SK-N-SH (cell line): Measurements from ENCODE around the gene SIL1. TPM values are rescaled to one million over a fixed set of nuclear protein-coding genes. Genes with fewer than 3 reads are reported as not detected.

ENCODE experiments used
- CTCF ChIA-PET: fragments of 300-600, 350-600 bp; formaldehyde crosslinking; extraction: SDS; loops from one replicate; lab custom pipeline; 2021; lab: Yijun Ruan, JAX
- POLR2A ChIA-PET: fragments of 350-600 bp; sonication (Branson Sonifier 250); formaldehyde crosslinking; extraction: SDS; loops from one replicate; lab custom pipeline; 2020; ENCODE audit warnings: antibody characterized with exemption, inconsistent platforms; lab: Yijun Ruan, JAX
- DNase-seq: peaks from one replicate; pipeline ENCODE4 v3.0.0; 2012
- H2AFZ ChIP-seq: fragments of 200-600 bp; sonication (generic); 2 replicates; pipeline ENCODE4 v1.8.1; 2016; ENCODE audit warnings: antibody characterized with exemption, mild to moderate bottlenecking, low read depth
- H3F3A ChIP-seq: fragments of 200-600 bp; sonication (generic); replicated peaks from 2 replicates; pipeline ENCODE3; 2016; ENCODE audit warnings: antibody characterized with exemption, mild to moderate bottlenecking; ENCODE audit not compliant: insufficient read depth
- H3K27ac ChIP-seq, 2 experiments: fragments of 200-500 bp in 1 of 2; fragments of 200-600 bp in 1 of 2; sonication (Bioruptor generic) in 1 of 2; sonication (generic), shearing (Covaris generic) in 1 of 2; 2 replicates each; pipeline versions ENCODE4 v1.5.1 to v1.6.1; 2014 to 2016; ENCODE audit warnings: low read depth in 2 of 2, inconsistent platforms in 1 of 2, low read length in 1 of 2, mild to moderate bottlenecking in 1 of 2, mixed read lengths in 1 of 2
- H3K27me3 ChIP-seq: fragments of 200-600 bp; sonication (generic), shearing (Covaris generic); 2 replicates; pipeline ENCODE4 v1.6.1; 2016; ENCODE audit warnings: mixed run types; ENCODE audit not compliant: insufficient read depth
- H3K36me3 ChIP-seq, 2 experiments: fragments of 200-500 bp in 1 of 2; fragments of 200-600 bp in 1 of 2; sonication (Bioruptor generic) in 1 of 2; sonication (generic) in 1 of 2; replicated peaks in 1 of 2; 2 replicates each; pipeline versions ENCODE3 to v1.5.1; 2014 to 2016; ENCODE audit warnings: low read length in 1 of 2, mild to moderate bottlenecking in 1 of 2; ENCODE audit not compliant: insufficient read depth in 2 of 2, control insufficient read depth in 1 of 2
- H3K4me1 ChIP-seq, 2 experiments: fragments of 200-500 bp in 1 of 2; fragments of 200-600 bp in 1 of 2; sonication (Bioruptor generic) in 1 of 2; sonication (generic), shearing (Covaris generic) in 1 of 2; 2 replicates each; pipeline versions ENCODE4 v1.5.1 to v1.6.1; 2014 to 2016; ENCODE audit warnings: low read depth in 1 of 2, low read length in 1 of 2, mixed run types in 1 of 2; ENCODE audit not compliant: insufficient read depth in 2 of 2, control insufficient read depth in 1 of 2
- H3K4me2 ChIP-seq: fragments of 200-600 bp; sonication (generic), shearing (Covaris generic); 2 replicates; pipeline ENCODE4 v1.6.1; 2017; ENCODE audit warnings: mixed run types
- H3K4me3 ChIP-seq, 2 experiments: fragments of 200-500 bp in 1 of 2; fragments of 200-600 bp in 1 of 2; sonication (Bioruptor generic) in 1 of 2; sonication (generic), shearing (Covaris generic) in 1 of 2; 2 replicates each; pipeline versions ENCODE4 v1.5.1 to v1.8.1; 2014 to 2016; ENCODE audit warnings: low read depth in 2 of 2, inconsistent platforms in 1 of 2, low read length in 1 of 2, mild to moderate bottlenecking in 1 of 2, mixed read lengths in 1 of 2, moderate library complexity in 1 of 2
- H3K79me2 ChIP-seq: fragments of 200-600 bp; sonication (generic); 2 replicates; pipeline ENCODE4 v1.8.1; 2017; ENCODE audit warnings: mild to moderate bottlenecking; ENCODE audit not compliant: insufficient read depth
- H3K9ac ChIP-seq: fragments of 200-600 bp; sonication (generic); 2 replicates; pipeline ENCODE4 v1.6.1; 2017; ENCODE audit warnings: mixed run types
- H3K9me2 ChIP-seq: fragments of 200-600 bp; sonication (generic); 2 replicates; pipeline ENCODE4 v1.6.1; 2017; ENCODE audit warnings: mixed run types
- H3K9me3 ChIP-seq: fragments of 200-600 bp; sonication (generic); 2 replicates; pipeline ENCODE4 v1.6.1; 2017; ENCODE audit warnings: mixed run types, mild to moderate bottlenecking, moderate library complexity
- H4K20me1 ChIP-seq: fragments of 200-600 bp; sonication (generic); 2 replicates; pipeline ENCODE4 v1.6.1; 2017; ENCODE audit warnings: mild to moderate bottlenecking, mixed run types; ENCODE audit not compliant: insufficient read depth
- EZH2phosphoT487 ChIP-seq: fragments of 200-600 bp; sonication (generic); IDR thresholded peaks from 2 replicates; pipeline ENCODE4 v1.6.1; 2017; ENCODE audit warnings: low read depth, mixed run types, mild to moderate bottlenecking, antibody characterized with exemption, moderate library complexity, borderline replicate concordance
- FOSL2 ChIP-seq: IDR thresholded peaks from 2 replicates; pipeline ENCODE4 v1.4.0; 2012; ENCODE audit warnings: low read depth, mild to moderate bottlenecking, moderate library complexity, borderline replicate concordance
- GABPA ChIP-seq: IDR thresholded peaks from 2 replicates; pipeline ENCODE4 v1.4.0; 2012; ENCODE audit warnings: low read depth, mild to moderate bottlenecking
- IRF3 ChIP-seq: fragments of 150-350 bp; IDR thresholded peaks from 2 replicates; pipeline ENCODE4 v1.6.1; 2016; ENCODE audit warnings: mild to moderate bottlenecking, low read depth, low read length
- JUND ChIP-seq: IDR thresholded peaks from 2 replicates; pipeline ENCODE4 v1.4.0; 2012
- MAX ChIP-seq: IDR thresholded peaks from 2 replicates; pipeline ENCODE4 v1.4.0; 2012; ENCODE audit warnings: low read depth
- MXI1 ChIP-seq: IDR thresholded peaks from 2 replicates; pipeline ENCODE4 v1.6.1; 2012; ENCODE audit warnings: mild to moderate bottlenecking, low read depth, low read length, improper control_type of control experiment
- PBX3 ChIP-seq: IDR thresholded peaks from 2 replicates; pipeline ENCODE4; 2012
- POLR2AphosphoS5 ChIP-seq: IDR thresholded peaks from 2 replicates; pipeline ENCODE4 v1.6.1; 2012; ENCODE audit warnings: low read depth, low read length
- RFX5 ChIP-seq: IDR thresholded peaks from 2 replicates; pipeline ENCODE4 v1.6.1; 2012; ENCODE audit warnings: mild to moderate bottlenecking, improper control_type of control experiment, low read length
- SMC3 ChIP-seq: IDR thresholded peaks from 2 replicates; pipeline ENCODE4 v1.6.1; 2012; ENCODE audit warnings: low read depth, low read length, improper control_type of control experiment
- TAF1 ChIP-seq: IDR thresholded peaks from 2 replicates; pipeline ENCODE4 v1.6.1; 2012; ENCODE audit warnings: low read depth, mild to moderate bottlenecking, low read length, moderate library complexity, borderline replicate concordance
- TCF12 ChIP-seq: IDR thresholded peaks from 2 replicates; pipeline ENCODE4 v1.4.0; 2012
- USF1 ChIP-seq: IDR thresholded peaks from 2 replicates; pipeline ENCODE4 v1.4.0; 2012; ENCODE audit warnings: low read depth, borderline replicate concordance
- YY1 ChIP-seq: IDR thresholded peaks from 2 replicates; pipeline ENCODE4 v1.4.0; 2012; ENCODE audit warnings: low read depth, mild to moderate bottlenecking
- WGBS: methylation state at CpG from one replicate; pipeline ENCODE4 v1.1.6; 2017; ENCODE audit warnings: low lambda C conversion rate; 5-methylcytosine and 5-hydroxymethylcytosine counted together
- polyA plus RNA-seq, 3 experiments: library from polyadenylated mRNA; depleted of rRNA; stranded (reverse); fragments of >200 nt; gene quantifications; 2 replicates each; pipeline ENCODE4 v1.2.3, GENCODE V29; 2012

Gene SIL1
- polyA plus RNA-seq, 1 of the 3 experiments (the other 2 are of a cell fraction), result 25.9 TPM

GRCh38 chr5:138912093-138912492 is 286.1 kb downstream of the SIL1 start (continued):
- TF ChIP-seq USF1 (no peak), MXI1 (no peak), GABPA (no peak), FOSL2 (no peak), TAF1 (no peak), POLR2AphosphoS5 (no peak), SMC3 (no peak), PBX3 (no peak), IRF3 (no peak)

GRCh38 chr5:138911441-138911840 is 286.7 kb downstream of the SIL1 start:
- peaks cover 16% of the 10 kb centered on the region for H4K20me1 ChIP-seq
- DNase-seq, result no peak
- peaks cover 11 to 67% of the 10 kb centered on the region in 2 experiments for H3K36me3 ChIP-seq

GRCh38 chr5:138910546-138911185 is 287.5 kb downstream of the SIL1 start:
- CTCF ChIA-PET, result interaction anchor here (1.3 kb wide), 1 partner anchor 11 kb away, joined by 4 read pairs; no protein-coding TSS in a partner anchor
- Histone ChIP-seq H3K27me3 (no peaks in the 10 kb centered on the region), H3K9me2 (no peaks in the 10 kb centered on the region), H3K9ac (no peak overlapping the region), H3F3A (peaks cover 4% of the 10 kb centered on the region), H3K4me2 (no peak overlapping the region), H3K36me3 (peaks cover 17 to 66% of the 10 kb centered on the region in 2 experiments), H3K9me3 (no peaks in the 10 kb centered on the region), H4K20me1 (peaks cover 16% of the 10 kb centered on the region), H3K4me1 (no peaks in the 10 kb centered on the region), H3K27ac (no peak overlapping the region), H3K79me2 (peaks cover 11% of the 10 kb centered on the region), H3K4me3 (no peak overlapping the region), H2AFZ (no peak overlapping the region)
- DNase-seq, result no peak
- POLR2A ChIA-PET, result no interaction called here
- 95% methylated on average over 7 of the region's 7 CpGs for WGBS
- TF ChIP-seq POLR2AphosphoS5 (no peak), EZH2phosphoT487 (no peak), USF1 (no peak), IRF3 (no peak), MAX (no peak), YY1 (no peak)

More at GRCh38 chr5:138911441-138911840, 286.7 kb downstream of the SIL1 start:
- peaks cover 4% of the 10 kb centered on the region for H3F3A ChIP-seq
- no peak overlapping the region for H3K4me2 ChIP-seq
- H3K9ac ChIP-seq, result no peak overlapping the region
- no peaks in the 10 kb centered on the region for H3K9me3 ChIP-seq
- H3K79me2 ChIP-seq, result peaks cover 18% of the 10 kb centered on the region
- CTCF ChIA-PET, result no interaction called here
- TF ChIP-seq TCF12 (peak; percentile 59; the same call in 1 of the 2 replicates), RFX5 (no peak), JUND (0 out of 2 replicates have a peak, but pooled peaks have one; percentile 4), EZH2phosphoT487 (no peak)
- TF ChIP-seq, all 33 proteins: peak for 2
- Histone ChIP-seq H3K4me1 (no peaks in the 10 kb centered on the region), H3K27me3 (no peaks in the 10 kb centered on the region), H2AFZ (no peak overlapping the region), H3K27ac (0 out of 4 replicates have a peak overlapping the region, but pooled peaks of 1 of the 2 experiments have one; percentile 4), H3K4me3 (no peak overlapping the region), H3K9me2 (no peaks in the 10 kb centered on the region)
- POLR2A ChIA-PET, result no interaction called here
